Hematopoietic multipotent progenitor cell treated with erythropoietin and hydrocortisone succinate and interleukin-3 and kit ligand, for 17 days (in vitro differentiated cells): ENCODE data around the gene LCORL.
"Not testable (repeated sequence)": the region's sequence is repeated elsewhere in the genome, so short reads cannot be mapped to it uniquely, and the experiment has no call there.

Experiments
- DNase-seq: peaks from one replicate; pipeline ENCODE4 v3.0.0-alpha.2; 2015; ENCODE audit warnings: low spot score

The LCORL gene

GRCh38 chr4:17851959-17852358, 169.6 kb downstream of the LCORL start:
- DNase-seq = no peak

- DNase-seq = not testable (repeated sequence)
Observed at GRCh38 chr4:17850295-17850694, 171.3 kb downstream of the LCORL start.

- no peak for DNase-seq
Observed at GRCh38 chr4:17846266-17846665, 175.3 kb downstream of the LCORL start.

DNA sequence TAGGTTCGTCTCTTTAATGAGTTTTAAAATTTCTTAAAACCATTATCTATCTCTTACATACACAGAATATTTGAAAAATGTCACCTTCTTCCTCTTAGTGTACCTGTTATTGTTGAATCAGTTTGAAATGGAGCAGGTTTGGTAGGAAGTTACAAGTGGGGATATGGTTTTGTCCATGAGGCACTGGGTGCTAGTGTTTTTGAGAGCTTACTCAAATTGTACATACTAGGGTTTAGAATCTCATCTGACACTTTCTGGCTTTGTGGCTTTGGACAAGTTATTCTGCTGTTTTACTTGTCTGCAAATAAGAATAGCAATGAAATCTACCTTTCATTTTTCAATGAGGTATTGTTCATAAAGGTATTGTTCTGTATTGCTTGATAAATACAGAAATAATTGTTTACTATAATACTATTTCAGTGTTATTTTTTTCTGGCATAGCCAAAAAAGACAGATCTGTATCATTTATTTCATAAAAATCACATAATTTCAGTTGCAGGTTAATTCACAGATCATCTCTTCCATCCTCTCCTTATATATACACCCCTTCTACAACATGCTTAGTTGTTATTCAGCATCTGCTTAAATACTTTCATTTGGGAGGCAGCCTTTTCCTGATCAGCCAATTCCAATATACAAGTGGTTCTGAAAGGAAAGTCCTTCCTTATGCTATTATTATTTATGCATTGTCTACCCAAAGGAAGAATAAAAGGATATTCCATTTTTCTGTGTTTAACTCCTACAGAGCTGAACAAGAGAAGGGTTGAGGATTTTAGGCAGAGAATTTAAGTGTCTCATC, 197.5 kb downstream of the LCORL start:
- DNase-seq = no peak

DNA sequence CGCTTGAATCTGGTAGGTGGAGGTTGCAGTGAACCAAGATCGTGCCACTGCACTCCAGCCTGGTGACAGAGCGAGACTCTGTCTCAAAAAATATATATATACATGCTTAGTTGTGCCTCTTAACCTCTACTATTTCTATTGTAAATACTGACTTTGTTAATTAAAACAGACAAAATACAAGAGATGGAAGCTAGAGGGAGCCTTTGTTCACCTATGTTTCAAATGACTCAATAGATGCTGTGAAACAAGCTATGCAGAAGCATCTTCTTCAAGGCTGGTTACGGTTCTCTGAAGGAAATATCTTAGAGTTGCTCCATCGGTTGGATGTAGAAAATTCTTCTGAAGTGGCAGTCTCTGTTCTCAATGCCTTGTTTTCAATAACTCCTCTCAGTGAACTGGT, 204.5 kb downstream of the LCORL start:
- DNase-seq = no peak

DNA sequence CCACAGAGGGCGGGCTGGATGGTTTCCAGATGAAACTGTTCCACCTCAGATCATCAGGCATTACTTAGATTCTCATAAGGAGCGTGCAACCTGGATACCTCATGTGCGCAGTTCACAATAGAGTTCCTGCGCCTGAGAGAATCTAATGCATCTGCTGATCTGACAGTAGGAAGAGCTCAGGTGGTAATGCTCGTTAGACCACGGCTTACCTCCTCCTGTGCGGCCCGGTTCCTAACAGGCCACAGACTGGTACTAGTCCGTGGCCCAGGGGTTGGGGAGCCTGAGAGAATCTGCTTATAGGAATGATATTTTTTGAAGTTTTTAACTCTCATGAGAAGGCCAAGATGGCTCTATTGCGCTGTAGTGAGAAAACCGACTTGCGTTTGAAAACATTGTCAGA, 205.4 kb downstream of the LCORL start:
- DNase-seq = no peak

GRCh38 chr4:17814140-17814539, 207.4 kb downstream of the LCORL start:
- DNase-seq = no peak

DNA sequence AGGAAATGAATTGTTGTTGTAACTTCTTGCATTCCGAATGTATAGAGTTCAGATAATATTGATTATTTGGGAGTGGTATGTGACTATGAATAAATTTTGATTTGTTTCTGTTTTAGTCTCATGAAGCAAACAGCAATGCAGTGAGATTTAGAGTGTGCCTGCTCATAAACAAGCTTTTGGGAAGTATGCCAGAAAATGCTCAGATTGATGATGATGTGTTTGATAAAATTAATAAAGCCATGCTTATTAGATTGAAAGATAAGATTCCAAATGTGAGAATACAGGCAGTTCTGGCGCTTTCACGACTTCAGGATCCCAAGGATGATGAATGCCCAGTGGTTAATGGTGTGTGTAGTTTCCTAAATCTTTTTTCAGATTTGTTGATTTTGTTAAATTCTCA, 208.8 kb downstream of the LCORL start:
- DNase-seq = peak; percentile 27

GRCh38 chr4:17812125-17812524, 209.4 kb downstream of the LCORL start:
- peak; percentile 8 for DNase-seq

GRCh38 chr4:17811078-17811603, 210.4 kb downstream of the LCORL start:
- DNase-seq = no peak

GRCh38 chr4:17810260-17811077, 211.1 kb downstream of the LCORL start, which contains the start of the genes DCAF16 and NCAPG:
Gene DCAF16 (minus strand): TSS chr4:17810757. CDS start chr4:17804141, 6,616 bp downstream.
Gene NCAPG (plus strand): TSS chr4:17810979. CDS start chr4:17811078, 99 bp downstream.
- peak; percentile 99 for DNase-seq

DNA sequence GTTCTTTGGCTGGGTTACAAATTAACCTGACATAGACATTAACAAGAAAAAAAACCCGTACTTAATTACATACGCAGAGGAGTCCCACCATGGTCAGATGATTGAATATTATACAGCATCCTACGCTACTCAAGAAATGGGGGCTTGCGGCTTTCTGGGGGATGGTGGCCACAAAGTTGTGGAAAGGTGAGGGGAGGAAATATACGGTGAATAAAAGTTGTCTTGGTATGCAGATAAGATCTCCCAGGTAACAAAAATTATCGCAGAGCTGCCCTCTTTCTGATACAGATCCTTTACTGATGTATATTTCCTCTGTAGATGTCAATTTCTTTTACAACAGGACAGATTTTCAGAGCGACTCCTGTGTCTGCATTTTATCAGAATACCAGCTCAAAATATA, 211.9 kb downstream of the LCORL start:
- peak; percentile 25 for DNase-seq

DNA sequence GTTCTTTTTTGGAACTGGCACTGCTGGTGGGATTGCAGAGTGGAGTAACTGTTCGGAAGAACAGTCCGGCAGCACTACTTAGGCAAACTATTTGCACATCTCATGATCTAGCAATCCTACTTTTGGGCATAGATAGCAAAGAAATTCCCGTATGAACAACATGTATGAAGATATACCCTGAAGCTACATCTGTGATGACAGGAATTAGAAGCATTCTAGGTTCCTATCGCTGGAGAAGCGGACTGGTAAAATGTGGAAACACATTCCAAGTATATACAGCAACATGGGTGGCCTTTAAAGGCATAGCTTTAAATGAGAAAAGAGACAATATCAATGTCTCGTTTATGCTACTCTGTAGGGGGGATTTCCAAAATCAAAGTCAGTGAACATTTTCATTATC, 214.1 kb downstream of the LCORL start:
- DNase-seq = no peak

- no peak for DNase-seq
Observed at GRCh38 chr4:17805580-17806155, 215.9 kb downstream of the LCORL start.

DNA sequence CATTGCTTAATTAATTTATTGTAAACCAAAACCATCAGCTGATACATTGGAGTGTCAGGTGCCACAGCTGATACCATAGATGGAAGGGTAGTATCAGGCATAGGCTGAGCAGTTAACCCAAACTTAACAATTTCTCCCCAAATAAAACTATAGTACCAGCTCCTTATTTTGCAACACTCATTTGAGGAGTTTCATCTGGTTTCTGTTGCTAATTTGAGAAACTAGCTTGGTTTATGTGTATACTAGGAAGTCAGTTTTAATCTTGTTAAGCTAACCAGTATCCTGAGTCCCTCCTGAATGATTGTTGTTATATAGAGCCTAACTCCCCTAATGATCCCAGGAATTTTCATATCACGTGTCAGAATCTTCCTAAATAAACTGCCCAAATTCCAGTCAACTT, 223.7 kb downstream of the LCORL start:
- DNase-seq = no peak

DNA sequence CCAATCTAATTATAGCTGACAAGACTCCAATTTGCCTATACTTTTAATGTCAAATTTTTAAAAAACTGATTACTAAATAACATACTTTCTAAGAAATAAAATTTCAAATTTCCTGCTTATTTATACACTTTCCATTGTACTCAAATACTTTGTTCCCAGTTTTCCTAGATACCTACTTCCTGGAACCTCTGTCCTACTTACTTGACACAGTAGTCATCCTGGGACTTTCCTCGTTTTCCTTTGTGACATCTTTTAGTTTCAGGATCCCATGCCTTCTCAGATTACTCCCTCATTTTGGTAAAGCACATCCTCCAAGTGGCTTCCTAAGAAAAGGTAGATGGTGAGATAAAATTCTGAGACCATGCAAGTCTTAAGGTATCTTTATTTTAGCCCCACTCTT, 226.8 kb downstream of the LCORL start:
- DNase-seq = no peak
